ENCODE data around the gene ECE2.
A peak's percentile ranks its signal among the peaks of the same experiment; 100 is the strongest.

ECE2 gene

GRCh38 chr3:184248454-184249411, 27.1 kb upstream of the ECE2 start, which contains the start of gene ALG3:
Gene ALG3 (minus strand): TSS chr3:184248962. CDS start chr3:184248940, 22 bp downstream.
- peaks cover 0 to 58% (median 41%) of the 10 kb centered on the region in 11 experiments; a peak in 18 of 22 replicates for H4K20me1 ChIP-seq
- peak within 1 kb of the TSS; percentile 89 to 99 (median 94) for H3K9ac ChIP-seq
- no peaks in the 10 kb centered on the region for H3K27me3 ChIP-seq
- H3K4me3 ChIP-seq: peak within 1 kb of the TSS; percentile 70 to 92 (median 83)
- H3K9me3 ChIP-seq (replicated peaks in 1 of 11): no peaks in the 10 kb centered on the region
- no peak for TF ChIP-seq Cebpa-rat (IDR thresholded peaks at IDR 0.05)
- peaks cover 14 to 26% (median 19%) of the 10 kb centered on the region in 10 experiments for H3K4me1 ChIP-seq
- peak within 1 kb of the TSS; percentile 91 to 99 (median 96) for H3K4me2 ChIP-seq
- peaks cover 20 to 31% (median 22%) of the 10 kb centered on the region in 11 experiments for H3K36me3 ChIP-seq
- H3K27ac ChIP-seq: peak within 1 kb of the TSS; percentile 88 to 100 (median 97)

GRCh38 chr3:184249412-184250166, 26.2 kb upstream of the ECE2 start, which contains the start of gene EEF1AKMT4:
Gene EEF1AKMT4 (plus strand): TSS chr3:184249672. CDS start chr3:184249695, 23 bp downstream.
- Histone ChIP-seq H3K36me3 (peaks cover 12 to 22% (median 14%) of the 10 kb centered on the region in 11 experiments), H3K4me1 (peaks cover 14 to 26% (median 19%) of the 10 kb centered on the region in 10 experiments), H3K4me3 (peak within 1 kb of the TSS; percentile 70 to 92 (median 83)), H3K9me3 (replicated peaks in 1 of 11) (no peaks in the 10 kb centered on the region), H3K9ac (peak within 1 kb of the TSS; percentile 89 to 99 (median 94)), H3K4me2 (peak within 1 kb of the TSS; percentile 91 to 99 (median 96)), H4K20me1 (peaks cover 0 to 58% (median 43%) of the 10 kb centered on the region in 11 experiments; a peak in 18 of 22 replicates), H3K27me3 (no peaks in the 10 kb centered on the region), H3K27ac (peak within 1 kb of the TSS; percentile 88 to 100 (median 97))
- TF ChIP-seq Cebpa-rat (IDR thresholded peaks at IDR 0.05): peak; percentile 75 to 92 (median 84); a peak in 20 of 22 replicates

GRCh38 chr3:184250167-184250828, 25.5 kb upstream of the ECE2 start:
- peak overlapping the region in 10 of 11 experiments; percentile 93 to 100 (median 97); a peak in 20 of 22 replicates for H3K27ac ChIP-seq
- H4K20me1 ChIP-seq: peaks cover 0 to 58% (median 48%) of the 10 kb centered on the region in 11 experiments; a peak in 18 of 22 replicates
- peak overlapping the region; percentile 89 to 99 (median 94) for H3K9ac ChIP-seq
- peaks cover 14 to 26% (median 19%) of the 10 kb centered on the region in 10 experiments for H3K4me1 ChIP-seq
- peaks cover 5 to 15% (median 6%) of the 10 kb centered on the region in 11 experiments for H3K36me3 ChIP-seq
- H3K4me3 ChIP-seq: peak overlapping the region; percentile 70 to 92 (median 83)
- TF ChIP-seq Cebpa-rat (IDR thresholded peaks at IDR 0.05): no peak
- no peaks in the 10 kb centered on the region for H3K9me3 ChIP-seq (replicated peaks in 1 of 11)
- H3K27me3 ChIP-seq: no peaks in the 10 kb centered on the region
- peak overlapping the region; percentile 91 to 99 (median 96) for H3K4me2 ChIP-seq

GRCh38 chr3:184255291-184256039, 20.4 kb upstream of the ECE2 start:
- peaks cover 18 to 27% (median 24%) of the 10 kb centered on the region in 11 experiments for H3K27me3 ChIP-seq
- H3K4me2 ChIP-seq: no peak overlapping the region
- H3K9me3 ChIP-seq (replicated peaks in 1 of 11): no peaks in the 10 kb centered on the region
- H4K20me1 ChIP-seq: peaks cover 5 to 97% (median 93%) of the 10 kb centered on the region in 11 experiments; a peak in 20 of 22 replicates
- peaks cover 5 to 12% (median 8%) of the 10 kb centered on the region in 10 experiments for H3K4me1 ChIP-seq
- no peak overlapping the region for H3K4me3 ChIP-seq
- no peak overlapping the region for H3K27ac ChIP-seq
- H3K9ac ChIP-seq: no peak overlapping the region
- peaks cover 0 to 19% (median 4%) of the 10 kb centered on the region in 11 experiments; a peak in 6 of 22 replicates for H3K36me3 ChIP-seq
- no peak for TF ChIP-seq Cebpa-rat (IDR thresholded peaks at IDR 0.05)

- Histone ChIP-seq H3K27me3 (peaks cover 35 to 45% (median 41%) of the 10 kb centered on the region in 11 experiments), H3K4me1 (peaks cover 16 to 20% (median 18%) of the 10 kb centered on the region in 10 experiments), H3K4me2 (no peak overlapping the region), H3K9me3 (replicated peaks in 1 of 11) (no peaks in the 10 kb centered on the region), H3K4me3 (no peak overlapping the region), H3K9ac (no peak overlapping the region), H4K20me1 (peaks cover 6 to 92% (median 85%) of the 10 kb centered on the region in 11 experiments; a peak in 20 of 22 replicates), H3K27ac (no peak overlapping the region), H3K36me3 (peaks cover 0 to 19% (median 4%) of the 10 kb centered on the region in 11 experiments; a peak in 6 of 22 replicates)
- TF ChIP-seq Cebpa-rat (IDR thresholded peaks at IDR 0.05): no peak
These were observed 18.5 kb upstream of the ECE2 start for GRCh38 chr3:184257083-184257915.

DNA sequence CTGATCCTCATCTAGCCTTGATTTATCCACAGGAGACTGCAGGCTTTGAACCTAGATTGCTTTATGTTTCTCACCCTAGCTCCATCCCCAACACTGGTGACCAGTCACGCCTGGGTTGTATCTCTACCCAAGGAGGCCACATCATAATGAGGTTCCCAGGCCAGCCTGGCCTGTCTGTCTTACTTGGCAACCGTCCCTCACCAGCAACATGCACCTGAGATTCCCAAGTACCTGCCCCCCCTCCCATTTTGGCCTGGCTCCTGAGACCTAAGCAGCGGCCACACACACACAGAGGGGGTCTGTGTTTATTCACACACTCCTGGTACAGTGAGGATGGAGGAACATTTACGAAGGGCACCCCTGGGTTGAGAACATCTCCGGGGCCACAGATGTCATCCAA, 16.9 kb upstream of the ECE2 start:
- H3K4me3 ChIP-seq: no peak overlapping the region
- no peaks in the 10 kb centered on the region for H3K9me3 ChIP-seq (replicated peaks in 1 of 11)
- H3K9ac ChIP-seq: no peak overlapping the region
- H3K27ac ChIP-seq: no peak overlapping the region
- peaks cover 51 to 61% (median 58%) of the 10 kb centered on the region in 11 experiments for H3K27me3 ChIP-seq
- peaks cover 6 to 83% (median 73%) of the 10 kb centered on the region in 11 experiments; a peak in 20 of 22 replicates for H4K20me1 ChIP-seq
- H3K4me1 ChIP-seq: peaks cover 24 to 29% (median 27%) of the 10 kb centered on the region in 10 experiments
- peaks cover 0 to 19% (median 4%) of the 10 kb centered on the region in 11 experiments; a peak in 6 of 22 replicates for H3K36me3 ChIP-seq
- no peak for TF ChIP-seq Cebpa-rat (IDR thresholded peaks at IDR 0.05)
- no peak overlapping the region for H3K4me2 ChIP-seq

GRCh38 chr3:184259396-184259877, 16.4 kb upstream of the ECE2 start:
- peaks cover 56 to 66% (median 63%) of the 10 kb centered on the region in 11 experiments for H3K27me3 ChIP-seq
- H4K20me1 ChIP-seq: peaks cover 6 to 78% (median 70%) of the 10 kb centered on the region in 11 experiments; a peak in 20 of 22 replicates
- H3K4me3 ChIP-seq: no peak overlapping the region
- H3K4me2 ChIP-seq: no peak overlapping the region
- no peak for TF ChIP-seq Cebpa-rat (IDR thresholded peaks at IDR 0.05)
- peaks cover 24 to 29% (median 27%) of the 10 kb centered on the region in 10 experiments for H3K4me1 ChIP-seq
- H3K36me3 ChIP-seq: peaks cover 0 to 19% (median 4%) of the 10 kb centered on the region in 11 experiments; a peak in 6 of 22 replicates
- H3K9me3 ChIP-seq (replicated peaks in 1 of 11): no peaks in the 10 kb centered on the region
- H3K27ac ChIP-seq: no peak overlapping the region
- H3K9ac ChIP-seq: no peak overlapping the region
